OCI-M2 (cell line): ENCODE results near the gene LCA5.
"Not testable (repeated sequence)": the region's sequence is repeated elsewhere in the genome, so short reads cannot be mapped to it uniquely, and the experiment has no call there.

Experiments used
- DNase-seq: peaks from one replicate; lab custom pipeline; 2025; ENCODE audit not compliant: unreplicated experiment; lab: John Stamatoyannopoulos, UW

Gene LCA5

GRCh38 chr6:79538106-79538971 lies 1.1 kb upstream of the LCA5 start:
- no peak for DNase-seq

GRCh38 chr6:79536585-79536953 lies 661 bp downstream of the LCA5 start:
- DNase-seq: no peak

- DNase-seq: not testable (repeated sequence)
Measured at GRCh38 chr6:79529567-79529966, 7.7 kb downstream of the LCA5 start.

- no peak for DNase-seq
Measured at GRCh38 chr6:79526897-79527296, 10.3 kb downstream of the LCA5 start.

DNA sequence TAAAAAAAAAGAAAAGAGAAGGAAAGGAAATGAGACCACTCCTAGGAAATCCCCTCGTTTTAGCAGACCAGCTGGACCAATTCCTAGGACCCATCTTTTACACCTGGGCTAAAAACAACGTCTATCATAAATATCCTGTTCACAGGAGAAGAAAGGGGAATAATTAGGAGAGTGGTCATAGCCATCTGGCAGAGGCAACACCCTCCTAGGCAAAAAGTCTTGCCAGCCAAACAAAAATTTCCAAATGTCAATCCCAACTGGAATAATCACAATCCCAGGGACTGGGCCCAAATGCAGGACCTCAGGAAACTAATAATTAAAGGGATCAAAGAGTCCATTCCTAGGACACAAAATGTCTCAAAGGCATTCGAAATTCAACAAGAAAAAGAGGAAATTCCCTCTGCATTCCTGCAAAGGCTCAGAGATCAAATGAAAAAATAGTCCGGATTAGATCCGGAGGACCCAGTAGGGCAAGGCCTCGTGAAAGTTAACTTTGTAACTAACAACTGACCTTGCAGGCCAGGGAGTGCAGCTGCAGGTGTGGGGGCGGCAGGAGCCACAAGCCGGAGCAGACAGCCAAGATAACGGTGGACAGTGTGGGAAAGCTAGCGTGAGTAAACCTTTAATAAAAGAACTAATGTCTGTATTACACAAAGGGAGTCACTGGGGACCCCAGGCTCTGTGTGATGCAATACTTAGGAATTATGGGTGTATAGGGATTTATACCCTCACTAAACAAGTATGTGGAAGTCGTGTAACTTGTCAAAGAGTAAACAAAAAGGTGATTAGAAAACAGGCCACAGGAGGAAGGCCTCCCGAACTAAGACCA lies 11.7 kb downstream of the LCA5 start:
- no peak for DNase-seq

DNA sequence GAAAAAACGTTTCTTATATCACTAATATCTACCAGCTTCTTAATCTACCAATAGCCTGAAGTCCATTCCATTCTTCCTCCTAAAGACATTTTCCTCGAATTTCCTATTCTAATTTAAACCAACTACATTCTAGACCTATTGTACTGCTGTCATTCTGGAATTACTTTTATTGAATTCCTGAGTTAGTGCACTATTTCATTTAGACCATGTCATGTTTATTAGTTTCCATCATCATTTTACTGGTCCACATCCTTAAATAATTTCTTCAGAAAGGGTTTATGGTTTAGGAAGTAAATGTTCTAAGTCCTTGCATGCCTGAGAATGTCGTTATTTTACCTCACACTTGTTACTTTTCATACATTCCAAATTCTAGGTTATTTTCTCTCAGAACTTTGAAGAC lies 13.2 kb downstream of the LCA5 start:
- no peak for DNase-seq

GRCh38 chr6:79522609-79523008 lies 14.6 kb downstream of the LCA5 start:
- DNase-seq: no peak

GRCh38 chr6:79520534-79520933 lies 16.7 kb downstream of the LCA5 start:
- no peak for DNase-seq

GRCh38 chr6:79518842-79519241 lies 18.4 kb downstream of the LCA5 start:
- no peak for DNase-seq

- DNase-seq: no peak
Measured at GRCh38 chr6:79515436-79515835, 21.8 kb downstream of the LCA5 start.

- DNase-seq: no peak
Measured at GRCh38 chr6:79513111-79513510, 24.1 kb downstream of the LCA5 start.

DNA sequence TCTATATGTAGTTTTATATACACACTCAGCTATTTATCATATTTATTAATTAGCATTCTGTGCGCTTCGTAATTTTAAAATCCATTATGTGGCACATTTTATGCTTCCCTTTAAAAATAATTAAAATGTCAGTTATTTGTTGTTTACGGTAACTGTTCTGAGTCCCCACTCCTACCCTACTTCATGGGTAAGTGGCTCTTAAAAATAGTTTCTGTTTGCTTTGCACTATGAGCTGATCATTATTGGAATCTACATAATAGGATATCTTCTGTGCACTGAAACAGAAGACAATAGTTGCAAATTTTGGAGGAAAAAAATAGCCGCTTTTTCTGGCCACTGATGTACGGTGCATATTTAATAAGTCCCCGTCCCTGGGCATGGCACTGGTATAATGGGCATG lies 25.2 kb downstream of the LCA5 start:
- DNase-seq: no peak

- DNase-seq: no peak
Measured at GRCh38 chr6:79510707-79511106, 26.5 kb downstream of the LCA5 start.

GRCh38 chr6:79506251-79506650 lies 31.0 kb downstream of the LCA5 start:
- no peak for DNase-seq

DNA sequence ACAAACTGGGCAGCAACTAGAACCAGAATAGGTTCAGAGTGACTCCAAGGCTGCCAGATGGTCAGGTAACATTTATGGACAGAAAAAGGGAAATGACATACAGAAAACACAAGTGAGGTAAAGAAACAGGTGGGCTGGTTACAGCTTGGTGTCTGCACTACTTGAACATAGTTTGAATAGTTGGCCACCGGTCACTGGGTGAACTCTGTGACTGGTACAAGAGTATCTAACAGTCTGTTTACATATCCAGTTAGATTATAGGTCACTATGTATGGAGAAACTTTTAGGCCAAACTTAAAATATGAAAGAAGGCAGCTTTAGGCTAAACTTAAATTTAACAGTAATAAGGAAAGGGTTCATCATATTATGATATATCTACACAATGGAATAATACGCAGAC lies 32.9 kb downstream of the LCA5 start:
- no peak for DNase-seq

DNA sequence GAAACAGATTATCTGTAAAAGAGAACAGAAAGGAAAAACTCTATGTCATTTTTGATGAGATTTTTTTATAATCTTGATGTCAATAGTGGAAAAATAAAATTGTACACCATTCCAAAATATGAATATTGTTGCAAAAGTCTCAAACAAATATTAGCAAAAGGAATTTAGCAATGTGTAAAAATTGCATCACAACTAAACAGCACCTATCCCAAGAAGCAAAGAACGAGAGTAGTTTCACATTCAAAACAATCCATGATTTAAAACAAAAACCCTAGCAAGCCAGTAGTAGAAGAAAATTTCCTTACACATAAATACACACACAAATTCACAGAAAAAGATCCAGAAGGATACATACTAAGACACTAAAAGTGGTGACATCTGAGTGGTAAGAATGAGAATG lies 38.4 kb downstream of the LCA5 start:
- DNase-seq: no peak

DNA sequence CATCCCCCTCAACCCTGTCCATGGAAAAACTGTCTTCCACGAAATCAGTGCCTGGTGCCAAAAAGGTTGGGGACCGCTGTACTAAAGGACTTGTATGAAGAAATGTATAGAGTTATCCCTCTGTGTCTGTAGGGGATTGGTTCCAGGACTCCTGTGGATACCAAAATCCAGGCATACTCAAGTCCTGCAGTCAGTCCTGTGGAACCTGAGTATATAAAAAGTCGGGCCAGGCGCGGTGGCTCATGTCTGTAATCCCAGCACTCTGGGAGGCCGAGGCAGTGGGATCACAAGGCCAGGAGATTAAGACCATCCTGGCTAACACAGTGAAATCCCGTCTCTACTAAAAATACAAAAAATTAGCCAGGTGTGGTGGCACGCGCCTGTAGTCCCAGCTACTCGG lies 42.0 kb downstream of the LCA5 start:
- DNase-seq: no peak

DNA sequence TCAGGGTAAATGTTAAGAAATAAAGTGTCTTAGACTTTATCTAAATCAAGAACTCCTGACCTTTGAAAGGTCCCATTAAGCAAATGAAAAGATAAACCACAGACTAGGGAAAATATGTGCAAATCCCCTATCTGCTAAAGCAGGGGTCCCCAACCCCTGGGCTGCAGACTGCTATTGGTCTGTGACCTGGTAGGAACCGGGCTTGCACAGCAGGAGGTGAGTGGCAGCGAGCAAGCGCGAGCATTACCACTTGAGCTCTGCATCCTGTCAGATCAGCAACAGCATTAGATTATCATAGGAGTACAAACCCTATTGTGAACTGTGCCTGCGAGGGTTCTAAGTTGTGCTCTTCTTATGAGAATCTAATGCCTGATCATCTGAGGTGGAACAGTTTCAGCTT lies 42.4 kb downstream of the LCA5 start:
- DNase-seq: no peak

- no peak for DNase-seq
Measured at GRCh38 chr6:79470728-79471127, 66.5 kb downstream of the LCA5 start.

DNA sequence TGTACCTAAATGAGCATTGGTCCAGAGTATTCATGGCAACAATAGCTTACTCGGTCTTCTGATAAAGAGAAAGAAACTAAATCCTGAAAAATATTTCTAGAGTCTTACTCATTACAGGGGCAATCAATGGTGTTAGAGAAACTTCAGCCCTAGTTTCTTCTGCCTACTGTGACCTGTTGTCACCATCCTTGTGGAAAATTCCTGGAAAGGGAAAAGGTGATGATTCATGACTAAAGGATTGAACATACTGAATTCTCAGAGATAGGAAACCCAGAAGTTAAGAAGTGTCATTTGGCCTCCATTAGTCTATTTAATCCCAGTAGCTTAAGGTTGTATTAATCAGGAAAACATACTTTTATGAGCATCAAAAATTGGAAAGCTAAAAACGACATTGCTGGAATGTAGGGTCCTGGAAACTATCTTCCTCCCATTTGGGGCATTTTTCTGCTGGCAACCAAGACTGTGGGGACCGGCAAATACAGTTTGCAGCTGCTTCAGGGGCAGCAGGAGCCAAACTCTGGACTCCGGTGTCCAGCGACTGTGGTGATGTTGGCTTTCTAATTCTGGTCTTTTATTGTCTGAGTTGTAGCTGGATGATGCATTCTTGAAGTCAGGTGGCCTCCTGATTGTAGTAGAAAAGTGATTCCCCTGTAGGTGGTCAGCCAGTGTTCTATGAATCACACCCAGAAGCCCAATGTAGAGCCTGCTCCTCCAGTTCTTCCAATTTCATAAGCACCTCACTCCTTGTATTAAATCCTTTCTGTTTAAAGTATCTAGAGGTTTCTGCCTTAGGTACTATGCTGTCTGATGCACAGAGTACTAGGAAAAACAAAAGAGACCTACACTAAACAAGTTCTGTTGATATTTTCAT lies 67.6 kb downstream of the LCA5 start:
- DNase-seq: no peak

DNA sequence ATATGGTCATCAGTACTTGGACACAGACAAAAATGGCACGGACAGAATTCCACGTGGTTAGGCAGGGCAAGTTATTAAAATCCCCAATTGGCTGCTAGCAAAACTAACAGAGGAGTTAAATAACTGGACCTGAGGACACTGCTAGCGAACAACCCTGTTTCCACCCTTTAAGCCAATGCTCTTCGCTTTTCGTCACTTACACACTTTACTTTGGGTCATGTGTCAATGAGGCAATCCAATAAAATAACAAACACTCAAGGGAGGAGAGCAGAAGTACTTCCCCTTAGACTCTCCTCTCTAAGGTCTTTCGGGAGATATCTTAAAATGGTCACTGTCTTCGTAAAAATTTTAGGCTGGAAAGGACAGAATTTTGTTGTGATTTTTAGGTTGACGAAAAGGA lies 68.6 kb downstream of the LCA5 start:
- peak; percentile 54 for DNase-seq
